Vagina (tissue), 2 donors: ENCODE data around the gene ULK4.

Experiments used
- CTCF ChIP-seq, 3 experiments: fragments of 450-650 bp in 2 of 3; fragments of 200-600 bp in 1 of 3; sonication (generic) in 1 of 3; IDR thresholded peaks; one replicate each; pipeline ENCODE4 v1.5.1; 2017 to 2019; ENCODE audit warnings: antibody characterized with exemption in 3 of 3, mild to moderate bottlenecking in 2 of 3, moderate library complexity in 2 of 3
- POLR2A ChIP-seq, 2 donors: fragments of 450-650 bp; IDR thresholded peaks; one replicate each; pipeline ENCODE4 v1.6.1; 2017; ENCODE audit warnings: antibody characterized with exemption in 2 of 2, mild to moderate bottlenecking in 2 of 2, moderate library complexity in 2 of 2
- POLR2AphosphoS5 ChIP-seq, 2 donors: sonication (generic); formaldehyde crosslinking; IDR thresholded peaks; one replicate each; pipeline ENCODE4 v1.9.0; 2017; ENCODE audit warnings: antibody characterized with exemption in 2 of 2, mild to moderate bottlenecking in 2 of 2, low read depth in 1 of 2; ENCODE audit not compliant: insufficient read depth in 1 of 2

GRCh38 chr3:41502481-41502880 is 459.4 kb downstream of the ULK4 start:
- TF ChIP-seq CTCF (IDR thresholded peaks at IDR 0.05) (no peak), POLR2A (IDR thresholded peaks at IDR 0.05) (no peak), POLR2AphosphoS5 (IDR thresholded peaks at IDR 0.05; ENCODE audit: insufficient read depth in 1 of 2, low read depth in 1 of 2) (no peak)
